ENCODE data around the gene PTPRE.

DNA sequence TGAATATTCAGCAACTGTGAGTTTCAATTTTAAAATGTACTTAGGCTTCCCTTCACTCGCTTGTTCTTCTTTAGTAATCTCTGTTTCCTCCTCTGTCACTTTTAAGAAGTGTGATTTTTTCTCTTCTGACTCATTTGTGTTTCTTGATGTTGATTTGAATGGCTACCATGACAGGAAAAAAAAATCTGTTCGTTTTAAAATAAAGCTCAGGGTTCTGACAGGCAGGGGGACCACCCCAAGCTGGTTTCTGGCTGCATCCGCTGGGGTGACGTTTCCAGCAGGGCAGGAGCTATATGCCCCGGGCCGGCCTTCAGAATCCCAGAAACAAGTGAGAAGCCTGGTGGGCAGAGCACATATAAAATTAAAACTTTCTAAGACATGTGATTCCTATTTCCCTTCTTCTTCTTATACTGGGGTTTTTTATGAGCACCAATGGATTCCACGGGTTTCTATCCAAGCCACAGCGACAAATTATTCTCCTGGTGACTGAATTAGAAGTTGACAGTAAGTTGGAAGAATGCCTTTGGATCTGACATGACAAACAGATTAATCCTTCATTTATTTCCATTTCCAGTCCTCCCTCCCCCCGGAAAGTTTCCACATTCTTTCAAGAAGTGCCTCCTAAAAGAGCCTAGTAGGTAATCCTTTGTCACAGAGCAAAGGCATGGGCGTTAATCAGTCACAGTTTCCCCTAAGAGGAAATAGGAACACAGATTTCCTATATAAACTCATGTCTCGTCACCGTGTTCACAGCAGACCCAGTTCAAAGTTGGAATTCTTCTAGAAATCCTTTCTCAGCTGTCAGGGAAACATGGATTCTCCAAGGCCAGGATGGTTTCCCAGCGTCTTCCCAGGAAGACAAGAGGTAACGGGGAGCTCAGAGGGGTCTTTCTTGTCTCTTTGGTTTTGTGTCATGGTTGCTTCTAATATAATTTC, 79.9 kb downstream of the PTPRE start:
- TF ChIP-seq, protein P1, sequence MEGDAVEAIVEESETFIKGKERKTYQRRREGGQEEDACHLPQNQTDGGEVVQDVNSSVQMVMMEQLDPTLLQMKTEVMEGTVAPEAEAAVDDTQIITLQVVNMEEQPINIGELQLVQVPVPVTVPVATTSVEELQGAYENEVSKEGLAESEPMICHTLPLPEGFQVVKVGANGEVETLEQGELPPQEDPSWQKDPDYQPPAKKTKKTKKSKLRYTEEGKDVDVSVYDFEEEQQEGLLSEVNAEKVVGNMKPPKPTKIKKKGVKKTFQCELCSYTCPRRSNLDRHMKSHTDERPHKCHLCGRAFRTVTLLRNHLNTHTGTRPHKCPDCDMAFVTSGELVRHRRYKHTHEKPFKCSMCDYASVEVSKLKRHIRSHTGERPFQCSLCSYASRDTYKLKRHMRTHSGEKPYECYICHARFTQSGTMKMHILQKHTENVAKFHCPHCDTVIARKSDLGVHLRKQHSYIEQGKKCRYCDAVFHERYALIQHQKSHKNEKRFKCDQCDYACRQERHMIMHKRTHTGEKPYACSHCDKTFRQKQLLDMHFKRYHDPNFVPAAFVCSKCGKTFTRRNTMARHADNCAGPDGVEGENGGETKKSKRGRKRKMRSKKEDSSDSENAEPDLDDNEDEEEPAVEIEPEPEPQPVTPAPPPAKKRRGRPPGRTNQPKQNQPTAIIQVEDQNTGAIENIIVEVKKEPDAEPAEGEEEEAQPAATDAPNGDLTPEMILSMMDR (IDR thresholded peaks at IDR 0.05), result no peak
- no peak for TF ChIP-seq POLR2AphosphoS5 (IDR thresholded peaks at IDR 0.05)
